ENCODE measurements around the gene PGPEP1.
"Not testable (repeated sequence)": the region's sequence is repeated elsewhere in the genome, so short reads cannot be mapped to it uniquely, and the experiment has no call there.

DNA sequence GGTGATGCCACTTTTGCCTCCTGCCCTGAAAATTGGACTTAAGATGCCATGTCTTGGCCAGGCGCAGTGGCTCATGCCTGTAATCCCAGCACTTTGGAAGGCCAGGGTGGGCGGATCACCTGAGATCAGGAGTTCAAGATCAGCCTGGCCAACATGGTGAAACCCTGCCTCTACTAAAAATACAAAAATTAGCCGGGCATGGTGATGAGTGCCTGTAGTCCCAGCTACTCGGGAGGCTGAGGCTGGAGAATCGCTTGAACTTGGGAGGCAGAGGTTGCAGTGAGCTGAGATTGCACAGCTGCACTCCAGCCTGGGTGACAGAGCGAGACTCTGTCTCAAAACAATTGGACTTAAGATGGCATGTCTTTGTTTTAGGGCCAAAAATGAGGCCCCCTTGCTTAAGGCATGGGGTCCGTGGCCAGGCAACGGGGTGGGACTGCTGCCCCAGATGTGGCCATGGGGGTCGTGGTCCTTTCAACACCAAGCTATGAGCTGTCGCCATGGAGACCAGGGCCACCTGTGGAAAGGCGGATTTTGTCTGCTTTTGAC, 24.0 kb downstream of the PGPEP1 start:
- TF ChIP-seq, protein P1, sequence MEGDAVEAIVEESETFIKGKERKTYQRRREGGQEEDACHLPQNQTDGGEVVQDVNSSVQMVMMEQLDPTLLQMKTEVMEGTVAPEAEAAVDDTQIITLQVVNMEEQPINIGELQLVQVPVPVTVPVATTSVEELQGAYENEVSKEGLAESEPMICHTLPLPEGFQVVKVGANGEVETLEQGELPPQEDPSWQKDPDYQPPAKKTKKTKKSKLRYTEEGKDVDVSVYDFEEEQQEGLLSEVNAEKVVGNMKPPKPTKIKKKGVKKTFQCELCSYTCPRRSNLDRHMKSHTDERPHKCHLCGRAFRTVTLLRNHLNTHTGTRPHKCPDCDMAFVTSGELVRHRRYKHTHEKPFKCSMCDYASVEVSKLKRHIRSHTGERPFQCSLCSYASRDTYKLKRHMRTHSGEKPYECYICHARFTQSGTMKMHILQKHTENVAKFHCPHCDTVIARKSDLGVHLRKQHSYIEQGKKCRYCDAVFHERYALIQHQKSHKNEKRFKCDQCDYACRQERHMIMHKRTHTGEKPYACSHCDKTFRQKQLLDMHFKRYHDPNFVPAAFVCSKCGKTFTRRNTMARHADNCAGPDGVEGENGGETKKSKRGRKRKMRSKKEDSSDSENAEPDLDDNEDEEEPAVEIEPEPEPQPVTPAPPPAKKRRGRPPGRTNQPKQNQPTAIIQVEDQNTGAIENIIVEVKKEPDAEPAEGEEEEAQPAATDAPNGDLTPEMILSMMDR (IDR thresholded peaks at IDR 0.05; ENCODE audit: extremely low read depth in 1 of 2, insufficient read depth in 1 of 2, low read depth in 1 of 2, low read length in 2 of 2): not testable (repeated sequence)
- not testable (repeated sequence) for TF ChIP-seq POLR2A (IDR thresholded peaks at IDR 0.05; ENCODE audit: low read depth, low read length)
- TF ChIP-seq, protein P2, sequence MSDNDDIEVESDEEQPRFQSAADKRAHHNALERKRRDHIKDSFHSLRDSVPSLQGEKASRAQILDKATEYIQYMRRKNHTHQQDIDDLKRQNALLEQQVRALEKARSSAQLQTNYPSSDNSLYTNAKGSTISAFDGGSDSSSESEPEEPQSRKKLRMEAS (IDR thresholded peaks at IDR 0.05; ENCODE audit: insufficient read depth, insufficient read length): not testable (repeated sequence)
